Testis (tissue), 3 donors: ENCODE measurements around the gene GATAD2A. TPM values are rescaled to one million over a fixed set of nuclear protein-coding genes. Genes with fewer than 3 reads are reported as not detected.

Experiments
- DNase-seq: peaks from one replicate; pipeline ENCODE4 v3.0.0-alpha.2; 2019
- H3K27ac ChIP-seq, 2 donors: fragments of 200-600 bp; sonication (generic); one replicate each; pipeline ENCODE4 v1.5.1; 2019
- H3K27me3 ChIP-seq: fragments of 200-600 bp; sonication (generic); one replicate; pipeline ENCODE4 v1.5.1; 2019
- H3K36me3 ChIP-seq: fragments of 200-600 bp; sonication (generic); one replicate; pipeline ENCODE4 v1.5.1; 2017; ENCODE audit warnings: low read depth; ENCODE audit errors: missing control alignments
- H3K4me1 ChIP-seq: fragments of 200-600 bp; sonication (generic); one replicate; pipeline ENCODE4 v1.5.1; 2019
- H3K4me3 ChIP-seq, 2 donors: fragments of 200-600 bp; sonication (generic); one replicate each; pipeline ENCODE4 v1.5.1; 2017 to 2019
- H3K9me3 ChIP-seq: fragments of 200-600 bp; sonication (generic); one replicate; pipeline ENCODE4 v1.5.1; 2017
- CTCF ChIP-seq, 3 experiments: fragments of 450-650 bp in 2 of 3; fragments of 200-600 bp in 1 of 3; sonication (generic) in 1 of 3; IDR thresholded peaks; one replicate each; pipeline ENCODE4 v1.5.1; 2016 to 2019; ENCODE audit warnings: antibody characterized with exemption in 3 of 3, mild to moderate bottlenecking in 2 of 3, moderate library complexity in 1 of 3
- POLR2A ChIP-seq: fragments of 450-650 bp; IDR thresholded peaks from one replicate; pipeline ENCODE4 v1.6.1; 2017; ENCODE audit warnings: antibody characterized with exemption, mild to moderate bottlenecking, moderate library complexity
- WGBS, 2 donors: methylation state at CpG; one replicate each; pipeline ENCODE4 v1.1.5; 2018; 5-methylcytosine and 5-hydroxymethylcytosine counted together
- intact Hi-C: fragments of 100-400 bp; cut with DNase I; formaldehyde crosslinking; loops from one replicate; pipeline ENCODE4 v1.15.1; 2023; ENCODE audit warnings: low total_unique reads
- polyA plus RNA-seq: library from polyadenylated mRNA; stranded (reverse); fragments of 350-450 nt; fragmentation: Illumina TruSeq; extraction: RNeasy Lipid Tissue Mini Kit (QIAGEN cat#74804); gene quantifications from one replicate; pipeline ENCODE4 v1.2.3, GENCODE V29; 2014; ENCODE audit warnings: low read depth, low replicate concordance; ENCODE audit not compliant: insufficient read depth
- total RNA-seq, 2 donors: library from RNA; depleted of rRNA; stranded (reverse); fragments of >200 nt; gene quantifications; one replicate each; pipeline ENCODE4 v1.2.3, GENCODE V29; 2016

The GATAD2A gene
- total and polyA plus RNA-seq, 3 donors from 2014 or later, result 109 to 197 (median 163) TPM

- Histone ChIP-seq H3K9me3 (no peaks in the 10 kb centered on the region), H3K27ac (no peak overlapping the region), H3K4me1 (peaks cover 7% of the 10 kb centered on the region), H3K4me3 (no peak overlapping the region), H3K27me3 (no peaks in the 10 kb centered on the region), H3K36me3 (no peaks in the 10 kb centered on the region)
- peak; percentile 87 for DNase-seq
- WGBS, 2 donors, result 25 to 28% methylated on average over 14 of the region's 14 CpGs
- intact Hi-C loops, result no loop called here
- TF ChIP-seq CTCF (IDR thresholded peaks at IDR 0.05), result peak; percentile 73 to 87 (median 83)
- no peak for TF ChIP-seq POLR2A
Measured at GRCh38 chr19:19361075-19361594, 44.3 kb upstream of the GATAD2A start.

GRCh38 chr19:19362075-19362474 is 43.4 kb upstream of the GATAD2A start:
- 88 to 96% methylated on average over 3 to 4 of the region's 4 CpGs for WGBS, 2 donors
- no peak for DNase-seq
- intact Hi-C loops, result no loop called here
- no peak for TF ChIP-seq POLR2A
- no peak for TF ChIP-seq CTCF (IDR thresholded peaks at IDR 0.05)
- Histone ChIP-seq H3K4me1 (peaks cover 10% of the 10 kb centered on the region), H3K27me3 (no peaks in the 10 kb centered on the region), H3K9me3 (no peaks in the 10 kb centered on the region), H3K36me3 (no peaks in the 10 kb centered on the region), H3K27ac (no peak overlapping the region), H3K4me3 (no peak overlapping the region)

- Histone ChIP-seq H3K36me3 (no peaks in the 10 kb centered on the region), H3K4me3 (no peak overlapping the region), H3K9me3 (no peaks in the 10 kb centered on the region), H3K27me3 (no peaks in the 10 kb centered on the region), H3K27ac (no peak overlapping the region), H3K4me1 (peaks cover 3% of the 10 kb centered on the region)
- peak; percentile 70 for DNase-seq
- TF ChIP-seq CTCF (IDR thresholded peaks at IDR 0.05), result peak; percentile 87 to 92 (median 90)
- TF ChIP-seq POLR2A, result no peak
- intact Hi-C loops, result loop anchor here (5.0 kb wide), 1 partner anchor 121 kb away; no protein-coding TSS in a partner anchor
- 56% methylated on average over 16 to 18 of the region's 18 CpGs for WGBS, 2 donors
Measured at GRCh38 chr19:19366434-19367396, 38.8 kb upstream of the GATAD2A start.

- H3K27ac ChIP-seq, result no peak overlapping the region
- H3K4me3 ChIP-seq, result no peak overlapping the region
- no peaks in the 10 kb centered on the region for H3K9me3 ChIP-seq
- TF ChIP-seq POLR2A (no peak), CTCF (IDR thresholded peaks at IDR 0.05) (no peak)
- intact Hi-C loops, result loop anchor here (5.0 kb wide), 1 partner anchor 119 kb away; no protein-coding TSS in a partner anchor
- peaks cover 3% of the 10 kb centered on the region for H3K4me1 ChIP-seq
- WGBS, 2 donors, result 88 to 90% methylated on average over 4 to 7 of the region's 7 CpGs
- DNase-seq, result no peak
- H3K36me3 ChIP-seq, result no peaks in the 10 kb centered on the region
- no peaks in the 10 kb centered on the region for H3K27me3 ChIP-seq
Measured at GRCh38 chr19:19368087-19368486, 37.4 kb upstream of the GATAD2A start.
